Astrocyte of the cerebellum (primary cell): ENCODE data around the gene ZW10.
"Not testable (repeated sequence)": the region's sequence is repeated elsewhere in the genome, so short reads cannot be mapped to it uniquely, and the experiment has no call there.

ENCODE experiments used
- DNase-seq: peaks from one replicate; pipeline ENCODE4 v3.0.0-alpha.2; 2011; ENCODE audit warnings: low read depth
- H3K4me3 ChIP-seq: 2 replicates; pipeline ENCODE4 v1.5.1; 2011; ENCODE audit warnings: mild to moderate bottlenecking, low read depth, low read length, moderate library complexity
- in situ Hi-C: cut with HindIII; loops from 2 replicates; pipeline ENCODE4 v1.10.0; 2017; ENCODE audit warnings: low sequenced_read_pairs
- TF ChIP-seq, protein P1 (sequence below): IDR thresholded peaks from 2 replicates; pipeline ENCODE4 v1.5.1; 2012; ENCODE audit warnings: low read length, low read depth, moderate library complexity, mild to moderate bottlenecking; ENCODE audit errors: missing control alignments

The ZW10 gene

DNA sequence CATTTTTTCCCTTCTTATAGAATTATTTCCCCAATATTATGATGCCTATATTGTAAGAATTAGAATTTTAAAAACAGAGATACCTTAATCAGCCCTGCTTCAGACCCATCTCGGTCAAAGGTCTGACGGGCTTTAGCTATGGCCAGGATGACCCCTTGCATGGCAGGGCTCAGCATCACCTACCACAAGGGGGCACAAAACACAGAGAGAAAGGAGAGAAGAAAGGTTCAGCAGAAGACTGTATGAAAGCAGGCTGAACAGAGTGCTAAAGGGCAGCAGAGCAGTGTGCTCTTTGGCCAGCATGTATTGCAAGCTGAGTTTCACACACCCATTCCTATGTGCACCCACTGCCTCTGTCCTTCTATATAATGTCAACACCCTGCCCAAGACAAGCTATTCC lies 32.9 kb upstream of the ZW10 start:
- TF ChIP-seq, protein P1, sequence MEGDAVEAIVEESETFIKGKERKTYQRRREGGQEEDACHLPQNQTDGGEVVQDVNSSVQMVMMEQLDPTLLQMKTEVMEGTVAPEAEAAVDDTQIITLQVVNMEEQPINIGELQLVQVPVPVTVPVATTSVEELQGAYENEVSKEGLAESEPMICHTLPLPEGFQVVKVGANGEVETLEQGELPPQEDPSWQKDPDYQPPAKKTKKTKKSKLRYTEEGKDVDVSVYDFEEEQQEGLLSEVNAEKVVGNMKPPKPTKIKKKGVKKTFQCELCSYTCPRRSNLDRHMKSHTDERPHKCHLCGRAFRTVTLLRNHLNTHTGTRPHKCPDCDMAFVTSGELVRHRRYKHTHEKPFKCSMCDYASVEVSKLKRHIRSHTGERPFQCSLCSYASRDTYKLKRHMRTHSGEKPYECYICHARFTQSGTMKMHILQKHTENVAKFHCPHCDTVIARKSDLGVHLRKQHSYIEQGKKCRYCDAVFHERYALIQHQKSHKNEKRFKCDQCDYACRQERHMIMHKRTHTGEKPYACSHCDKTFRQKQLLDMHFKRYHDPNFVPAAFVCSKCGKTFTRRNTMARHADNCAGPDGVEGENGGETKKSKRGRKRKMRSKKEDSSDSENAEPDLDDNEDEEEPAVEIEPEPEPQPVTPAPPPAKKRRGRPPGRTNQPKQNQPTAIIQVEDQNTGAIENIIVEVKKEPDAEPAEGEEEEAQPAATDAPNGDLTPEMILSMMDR = peak; percentile 54
- in situ Hi-C loops = no loop called here
- peak; percentile 5 for DNase-seq
- H3K4me3 ChIP-seq = no peak overlapping the region

- no peak for DNase-seq
- in situ Hi-C loops = no loop called here
- TF ChIP-seq, protein P1 = no peak
- H3K4me3 ChIP-seq = no peak overlapping the region
Observed at GRCh38 chr11:113805640-113806039, 32.1 kb upstream of the ZW10 start.

DNA sequence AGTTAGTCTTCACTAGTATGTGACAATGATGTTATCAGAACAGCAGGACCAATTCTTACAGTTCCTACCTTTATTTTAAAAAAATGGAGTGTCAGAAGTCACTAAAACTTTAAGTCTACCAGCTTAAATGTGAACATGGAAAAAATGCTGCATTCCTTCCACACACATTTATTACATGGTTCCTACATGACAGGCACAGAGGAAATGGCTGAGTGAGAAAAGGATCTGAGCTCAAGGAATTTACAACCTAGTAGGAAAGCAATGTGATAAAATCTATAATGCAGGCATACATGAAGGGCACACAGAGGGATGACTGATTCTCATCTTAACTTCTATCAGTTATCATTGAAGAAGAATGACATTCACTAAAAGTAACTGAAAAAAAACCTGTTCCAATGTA lies 29.1 kb upstream of the ZW10 start:
- no peak for DNase-seq
- no peak overlapping the region for H3K4me3 ChIP-seq
- in situ Hi-C loops = no loop called here
- TF ChIP-seq, protein P1 = no peak

GRCh38 chr11:113796663-113797259 lies 23.3 kb upstream of the ZW10 start:
- TF ChIP-seq, protein P1 = peak; percentile 73
- no peak overlapping the region for H3K4me3 ChIP-seq
- in situ Hi-C loops = no loop called here
- peak; percentile 31 for DNase-seq

- H3K4me3 ChIP-seq = no peak overlapping the region
- no peak for DNase-seq
- in situ Hi-C loops = no loop called here
- TF ChIP-seq, protein P1 = no peak
Observed at GRCh38 chr11:113789675-113790320, 16.3 kb upstream of the ZW10 start.

DNA sequence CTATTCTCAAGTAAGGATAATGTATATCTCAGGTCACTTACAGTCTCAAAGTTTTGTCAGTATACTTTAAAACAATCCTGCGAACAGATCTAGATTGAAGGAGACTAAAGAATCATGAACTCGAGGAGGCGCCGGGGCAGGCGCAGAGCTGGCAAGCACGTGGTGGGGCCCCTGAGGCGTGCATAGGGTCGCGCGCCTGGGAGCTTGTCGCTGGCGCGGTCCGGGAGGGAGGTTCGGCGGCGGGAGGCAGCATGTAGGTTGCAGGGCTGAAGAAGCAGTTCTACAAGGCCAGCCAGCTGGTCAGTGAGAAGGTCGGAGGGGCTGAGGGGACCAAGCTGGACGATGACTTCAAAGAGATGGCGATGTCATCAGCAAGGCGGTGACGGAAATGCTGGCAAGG lies 15.5 kb upstream of the ZW10 start:
- in situ Hi-C loops, DNase-seq, H3K4me3 ChIP-seq: not testable (repeated sequence)

DNA sequence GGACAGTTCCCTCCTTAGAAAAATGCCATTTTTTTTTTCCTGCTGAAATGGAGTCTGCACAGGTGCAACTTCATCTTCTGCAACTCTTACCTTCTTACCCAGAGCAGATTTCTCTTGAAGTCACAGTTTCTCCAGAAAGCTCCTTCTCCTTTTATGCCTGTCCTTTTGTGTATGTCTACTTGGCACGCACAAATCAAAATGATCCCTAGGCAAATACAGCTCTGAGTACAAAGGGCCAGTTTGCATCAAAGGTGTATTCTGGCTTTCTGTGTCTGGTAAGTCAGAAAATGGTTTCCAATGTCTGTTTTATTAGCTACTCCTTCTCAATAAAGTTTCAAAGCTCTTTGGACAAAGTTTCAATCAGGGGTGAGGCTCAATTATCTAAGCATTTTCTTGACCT lies 8.6 kb upstream of the ZW10 start:
- no peak overlapping the region for H3K4me3 ChIP-seq
- TF ChIP-seq, protein P1 = no peak
- in situ Hi-C loops = no loop called here
- DNase-seq = no peak
